Cardiac muscle cell (in vitro differentiated cells and primary cell): ENCODE data around the gene SLC9A3. TPM values are rescaled to one million over a fixed set of nuclear protein-coding genes. Genes with fewer than 3 reads are reported as not detected.

ENCODE experiments used
- DNase-seq, 2 donors: peaks; one replicate each; pipeline versions ENCODE4 v3.0.0 to v3.0.0-alpha.2; 2010 to 2017; ENCODE audit warnings: low read depth in 1 of 2, low spot score in 1 of 2
- H3K27ac ChIP-seq: fragments of 200-600 bp; sonication (generic); 2 replicates; pipeline ENCODE4 v1.5.1; 2016
- H3K27me3 ChIP-seq: fragments of 200-600 bp; sonication (generic); 2 replicates; pipeline ENCODE4 v1.6.0; 2016; ENCODE audit warnings: control low read depth
- H3K36me3 ChIP-seq: fragments of 200-600 bp; sonication (generic); 2 replicates; pipeline ENCODE4 v1.5.1; 2016; ENCODE audit warnings: control low read depth
- H3K4me1 ChIP-seq: fragments of 200-600 bp; sonication (generic); 2 replicates; pipeline ENCODE4 v1.8.1; 2017; ENCODE audit warnings: low read depth, mild to moderate bottlenecking, mixed run types
- H3K4me3 ChIP-seq: fragments of 200-600 bp; sonication (generic); 2 replicates; pipeline ENCODE4 v1.5.1; 2016; ENCODE audit warnings: mild to moderate bottlenecking
- H3K9me3 ChIP-seq: fragments of 200-600 bp; sonication (generic); 2 replicates; pipeline ENCODE4 v1.5.1; 2017; ENCODE audit warnings: low read depth, mild to moderate bottlenecking, control low read depth
- CTCF ChIP-seq: IDR thresholded peaks from 2 replicates; pipeline ENCODE4 v1.5.1; 2012; ENCODE audit warnings: low read depth, mild to moderate bottlenecking, low read length
- polyA plus RNA-seq: library from polyadenylated mRNA; unstranded; fragments of >200 nt; fragmentation: Nextera tagmentation; extraction: Ambion mirVana; gene quantifications from 2 replicates; pipeline ENCODE4 v1.2.1, GENCODE V29; 2016
- total RNA-seq: library from RNA; depleted of rRNA; stranded (reverse); fragments of >200 nt; gene quantifications from 2 replicates; pipeline ENCODE4 v1.2.3, GENCODE V29; 2016

The SLC9A3 gene
- total and polyA plus RNA-seq, 2 experiments from 2014 or later = 4.8 to 15.3 TPM

- Histone ChIP-seq H3K4me1 (no peaks in the 10 kb centered on the region), H3K27ac (no peak overlapping the region), H3K36me3 (no peaks in the 10 kb centered on the region), H3K9me3 (no peaks in the 10 kb centered on the region), H3K27me3 (no peaks in the 10 kb centered on the region), H3K4me3 (no peak overlapping the region)
- DNase-seq = no peak
- TF ChIP-seq CTCF = no peak
Observed at GRCh38 chr5:421287-421880, 102.9 kb downstream of the SLC9A3 start.

GRCh38 chr5:420632-421286 lies 103.5 kb downstream of the SLC9A3 start:
- H3K27ac ChIP-seq = no peak overlapping the region
- H3K9me3 ChIP-seq = no peaks in the 10 kb centered on the region
- no peaks in the 10 kb centered on the region for H3K36me3 ChIP-seq
- no peak overlapping the region for H3K4me3 ChIP-seq
- H3K4me1 ChIP-seq = peaks cover 2% of the 10 kb centered on the region
- TF ChIP-seq CTCF = no peak
- H3K27me3 ChIP-seq = no peaks in the 10 kb centered on the region
- DNase-seq = no peak

Other genes starting within 250 kb of the SLC9A3 start
- gene AHRR, start 202.7 kb downstream of the SLC9A3 start, total RNA-seq = 1.2 and 1.4 TPM in 2 replicates
- 0.34 and 0.99 TPM in 2 replicates for gene AHRR, start 202.7 kb downstream of the SLC9A3 start, polyA plus RNA-seq
- gene EXOC3, start 81.3 kb downstream of the SLC9A3 start, total RNA-seq = 30.5 and 56.4 TPM in 2 replicates
- gene EXOC3, start 81.3 kb downstream of the SLC9A3 start, polyA plus RNA-seq = 34.8 and 36.3 TPM in 2 replicates
- gene CEP72, start 87.9 kb upstream of the SLC9A3 start, total RNA-seq = 3.5 and 8.5 TPM in 2 replicates
- 6.6 and 9.0 TPM in 2 replicates for gene CEP72, start 87.9 kb upstream of the SLC9A3 start, polyA plus RNA-seq
- 7.3 and 7.7 TPM in 2 replicates for gene TPPP, start 168.9 kb upstream of the SLC9A3 start, total RNA-seq
- 2.6 and 3.7 TPM in 2 replicates for gene TPPP, start 168.9 kb upstream of the SLC9A3 start, polyA plus RNA-seq